ENCODE measurements around the gene XIRP2.

GRCh38 chr2:167187978-167188967, 300.0 kb downstream of the XIRP2 start:
- TF ChIP-seq, protein P1, sequence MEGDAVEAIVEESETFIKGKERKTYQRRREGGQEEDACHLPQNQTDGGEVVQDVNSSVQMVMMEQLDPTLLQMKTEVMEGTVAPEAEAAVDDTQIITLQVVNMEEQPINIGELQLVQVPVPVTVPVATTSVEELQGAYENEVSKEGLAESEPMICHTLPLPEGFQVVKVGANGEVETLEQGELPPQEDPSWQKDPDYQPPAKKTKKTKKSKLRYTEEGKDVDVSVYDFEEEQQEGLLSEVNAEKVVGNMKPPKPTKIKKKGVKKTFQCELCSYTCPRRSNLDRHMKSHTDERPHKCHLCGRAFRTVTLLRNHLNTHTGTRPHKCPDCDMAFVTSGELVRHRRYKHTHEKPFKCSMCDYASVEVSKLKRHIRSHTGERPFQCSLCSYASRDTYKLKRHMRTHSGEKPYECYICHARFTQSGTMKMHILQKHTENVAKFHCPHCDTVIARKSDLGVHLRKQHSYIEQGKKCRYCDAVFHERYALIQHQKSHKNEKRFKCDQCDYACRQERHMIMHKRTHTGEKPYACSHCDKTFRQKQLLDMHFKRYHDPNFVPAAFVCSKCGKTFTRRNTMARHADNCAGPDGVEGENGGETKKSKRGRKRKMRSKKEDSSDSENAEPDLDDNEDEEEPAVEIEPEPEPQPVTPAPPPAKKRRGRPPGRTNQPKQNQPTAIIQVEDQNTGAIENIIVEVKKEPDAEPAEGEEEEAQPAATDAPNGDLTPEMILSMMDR (IDR thresholded peaks at IDR 0.05), result no peak
- TF ChIP-seq POLR2A (IDR thresholded peaks at IDR 0.05), result no peak

All from body of pancreas (tissue), 4 donors.